ENCODE data around the gene KRT73. TPM values are rescaled to one million over a fixed set of nuclear protein-coding genes. Genes with fewer than 3 reads are reported as not detected.

KRT73 gene
- polyA plus RNA-seq, 1 experiment, result not detected

DNA sequence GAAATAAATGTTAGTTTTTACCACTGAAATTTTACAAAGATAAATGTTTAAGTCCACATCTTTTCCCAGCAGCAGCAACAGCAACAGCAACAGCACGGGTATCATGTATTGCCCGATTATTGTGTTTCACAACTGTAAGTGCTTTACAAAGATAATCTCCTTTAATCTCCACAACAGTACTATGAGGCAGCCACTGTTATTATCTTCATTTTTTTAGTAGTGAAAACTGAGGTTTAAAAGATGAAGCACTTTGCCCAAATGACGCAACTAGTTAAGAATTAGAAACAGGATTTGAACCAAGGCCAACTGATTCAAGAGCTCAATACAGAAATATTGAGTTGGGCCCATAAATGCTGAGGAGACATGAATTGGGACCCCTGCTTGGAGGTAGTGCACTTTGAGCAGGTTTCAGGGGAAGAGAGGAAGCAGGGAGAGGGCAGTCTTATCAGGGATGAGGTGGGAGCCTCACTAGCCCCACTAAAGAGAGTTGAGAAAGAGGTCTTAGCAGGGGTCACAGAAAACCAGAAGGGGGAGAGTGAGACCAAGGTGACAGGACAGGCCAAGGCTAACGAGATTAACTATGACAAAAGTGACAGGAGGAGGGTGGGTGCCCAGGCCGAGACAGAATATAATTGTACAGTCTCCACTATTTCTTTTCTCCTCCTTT lies 18.4 kb upstream of the KRT73 start:
- TF ChIP-seq, protein P1, sequence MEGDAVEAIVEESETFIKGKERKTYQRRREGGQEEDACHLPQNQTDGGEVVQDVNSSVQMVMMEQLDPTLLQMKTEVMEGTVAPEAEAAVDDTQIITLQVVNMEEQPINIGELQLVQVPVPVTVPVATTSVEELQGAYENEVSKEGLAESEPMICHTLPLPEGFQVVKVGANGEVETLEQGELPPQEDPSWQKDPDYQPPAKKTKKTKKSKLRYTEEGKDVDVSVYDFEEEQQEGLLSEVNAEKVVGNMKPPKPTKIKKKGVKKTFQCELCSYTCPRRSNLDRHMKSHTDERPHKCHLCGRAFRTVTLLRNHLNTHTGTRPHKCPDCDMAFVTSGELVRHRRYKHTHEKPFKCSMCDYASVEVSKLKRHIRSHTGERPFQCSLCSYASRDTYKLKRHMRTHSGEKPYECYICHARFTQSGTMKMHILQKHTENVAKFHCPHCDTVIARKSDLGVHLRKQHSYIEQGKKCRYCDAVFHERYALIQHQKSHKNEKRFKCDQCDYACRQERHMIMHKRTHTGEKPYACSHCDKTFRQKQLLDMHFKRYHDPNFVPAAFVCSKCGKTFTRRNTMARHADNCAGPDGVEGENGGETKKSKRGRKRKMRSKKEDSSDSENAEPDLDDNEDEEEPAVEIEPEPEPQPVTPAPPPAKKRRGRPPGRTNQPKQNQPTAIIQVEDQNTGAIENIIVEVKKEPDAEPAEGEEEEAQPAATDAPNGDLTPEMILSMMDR (IDR thresholded peaks at IDR 0.05; ENCODE audit: low read depth, low read length), result no peak
- ChIA-PET POLR2A (no interaction called here), CTCF (no interaction called here)
- H3K9me3 ChIP-seq (ENCODE audit: control insufficient read depth, insufficient read depth, low read length), result no peaks in the 10 kb centered on the region
- H3K27ac ChIP-seq (ENCODE audit: low read depth, low read length), result peak overlapping the region; percentile 21
- H3K4me3 ChIP-seq (ENCODE audit: low read depth, low read length), result no peak overlapping the region
- peaks cover 7% of the 10 kb centered on the region for H3K27me3 ChIP-seq (ENCODE audit: control insufficient read depth, insufficient read depth, low read length)
- no peak for DNase-seq (ENCODE audit: low read depth, low spot score)

DNA sequence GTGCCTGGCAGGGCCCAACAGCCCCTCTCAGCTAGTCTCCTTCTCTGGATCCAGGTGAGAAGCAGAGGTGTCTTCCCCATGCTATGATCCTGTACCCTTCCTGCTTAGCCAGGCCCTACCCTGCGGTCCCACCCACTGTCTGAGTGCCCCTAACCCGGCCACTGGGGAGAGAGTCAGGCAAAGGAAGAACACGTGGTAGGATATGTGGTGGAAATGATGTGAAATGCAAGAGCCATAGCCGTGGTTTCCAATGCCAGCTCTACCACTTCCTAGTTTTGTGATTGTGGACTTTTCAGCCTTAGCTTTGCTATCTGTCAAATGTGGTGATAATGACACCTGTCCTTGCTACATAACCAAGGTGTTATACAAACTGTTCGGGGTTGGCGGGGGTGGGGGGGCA lies 17.8 kb upstream of the KRT73 start:
- TF ChIP-seq, protein P1 (IDR thresholded peaks at IDR 0.05; ENCODE audit: low read depth, low read length), result no peak
- no peaks in the 10 kb centered on the region for H3K9me3 ChIP-seq (ENCODE audit: control insufficient read depth, insufficient read depth, low read length)
- no peak overlapping the region for H3K4me3 ChIP-seq (ENCODE audit: low read depth, low read length)
- DNase-seq (ENCODE audit: low read depth, low spot score), result no peak
- ChIA-PET CTCF (no interaction called here), POLR2A (no interaction called here)
- no peak overlapping the region for H3K27ac ChIP-seq (ENCODE audit: low read depth, low read length)
- H3K27me3 ChIP-seq (ENCODE audit: control insufficient read depth, insufficient read depth, low read length), result peaks cover 2% of the 10 kb centered on the region

DNA sequence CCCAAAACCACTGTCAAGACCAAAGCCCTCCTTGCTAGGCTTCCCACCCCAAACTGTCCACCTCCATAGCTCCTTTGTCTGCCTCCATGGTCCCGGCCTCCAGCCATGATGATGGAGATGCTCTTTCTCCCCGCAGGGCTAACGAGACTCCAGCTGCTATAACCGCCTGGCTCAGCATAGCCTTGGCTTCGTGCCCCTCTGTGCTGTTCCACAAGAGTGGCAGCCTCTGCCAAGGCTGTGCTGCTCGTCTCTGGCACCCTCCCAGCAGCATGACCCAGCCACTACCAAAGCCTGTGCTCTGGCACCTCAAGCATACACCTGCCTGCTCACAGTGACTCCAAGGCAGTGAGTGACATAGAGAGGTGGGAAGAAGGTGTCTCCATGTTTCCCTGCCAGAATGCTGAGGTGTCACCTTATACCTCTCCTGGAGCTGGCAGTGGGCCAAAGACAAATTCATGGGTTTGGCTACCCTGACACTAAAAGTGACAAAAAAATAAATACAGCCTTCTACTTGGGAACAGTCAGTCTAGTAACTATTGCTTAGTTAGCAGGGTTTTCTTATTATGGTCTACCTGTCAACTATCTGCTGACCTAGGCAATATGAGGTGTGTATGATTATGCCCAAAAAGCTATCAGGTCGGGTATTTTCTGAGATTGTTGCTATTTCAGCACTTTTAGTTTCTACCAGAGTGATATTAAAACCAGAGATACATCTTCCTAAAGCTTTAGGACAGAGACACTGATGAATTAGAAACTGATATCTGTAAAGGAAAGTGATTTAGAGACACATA lies 16.1 kb upstream of the KRT73 start:
- POLR2A ChIA-PET, result no interaction called here
- Histone ChIP-seq H3K27me3 (ENCODE audit: control insufficient read depth, insufficient read depth, low read length) (peaks cover 7% of the 10 kb centered on the region), H3K4me3 (ENCODE audit: low read depth, low read length) (no peak overlapping the region), H3K9me3 (ENCODE audit: control insufficient read depth, insufficient read depth, low read length) (no peaks in the 10 kb centered on the region), H3K27ac (ENCODE audit: low read depth, low read length) (no peak overlapping the region)
- TF ChIP-seq, protein P1 (IDR thresholded peaks at IDR 0.05; ENCODE audit: low read depth, low read length), result no peak
- no peak for DNase-seq (ENCODE audit: low read depth, low spot score)
- CTCF ChIA-PET, result no interaction called here

DNA sequence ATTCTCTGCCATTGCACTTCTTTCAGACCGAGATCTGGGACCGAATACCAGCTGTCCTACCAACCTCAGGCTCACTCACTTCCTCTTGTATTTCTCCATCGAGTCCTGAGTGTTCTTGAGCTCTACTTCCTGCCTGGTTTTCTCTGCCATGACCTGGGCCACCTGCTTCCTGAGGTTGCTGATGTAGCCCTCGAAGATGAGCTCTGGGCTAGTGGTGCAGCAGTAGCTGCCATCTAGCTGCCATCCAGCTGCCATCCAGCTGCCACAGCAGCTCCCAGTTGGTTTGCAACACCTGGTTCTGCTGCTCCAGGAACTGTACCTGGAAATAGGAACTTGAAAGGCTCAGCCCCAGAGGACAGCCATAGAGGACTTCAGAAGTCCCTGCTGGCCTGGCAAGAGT lies 15.0 kb upstream of the KRT73 start:
- CTCF ChIA-PET, result no interaction called here
- TF ChIP-seq, protein P1 (IDR thresholded peaks at IDR 0.05; ENCODE audit: low read depth, low read length), result no peak
- Histone ChIP-seq H3K9me3 (ENCODE audit: control insufficient read depth, insufficient read depth, low read length) (no peaks in the 10 kb centered on the region), H3K27ac (ENCODE audit: low read depth, low read length) (no peak overlapping the region), H3K4me3 (ENCODE audit: low read depth, low read length) (no peak overlapping the region), H3K27me3 (ENCODE audit: control insufficient read depth, insufficient read depth, low read length) (peaks cover 7% of the 10 kb centered on the region)
- POLR2A ChIA-PET, result no interaction called here
- DNase-seq (ENCODE audit: low read depth, low spot score), result no peak

DNA sequence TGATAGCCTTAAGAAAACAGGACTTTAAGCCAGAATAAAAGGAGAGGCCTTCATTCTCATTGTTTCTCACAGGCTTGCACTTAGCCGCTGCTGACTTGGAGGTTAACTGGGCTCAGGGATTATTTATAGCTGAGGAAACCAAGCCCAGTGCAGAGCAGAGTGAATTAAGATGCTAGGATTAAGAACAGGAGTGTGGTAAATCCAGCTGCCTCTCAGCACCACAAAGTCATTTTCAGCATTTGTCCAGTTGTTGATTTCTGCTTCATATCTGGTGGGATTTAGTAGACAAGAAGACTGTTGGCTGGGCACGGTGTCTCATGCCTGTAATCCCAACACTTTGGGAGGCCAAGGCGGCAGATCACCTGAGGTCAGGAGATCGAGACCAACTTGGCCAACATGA lies 14.3 kb upstream of the KRT73 start:
- no peak overlapping the region for H3K27ac ChIP-seq (ENCODE audit: low read depth, low read length)
- ChIA-PET CTCF (no interaction called here), POLR2A (no interaction called here)
- peaks cover 7% of the 10 kb centered on the region for H3K27me3 ChIP-seq (ENCODE audit: control insufficient read depth, insufficient read depth, low read length)
- TF ChIP-seq, protein P1 (IDR thresholded peaks at IDR 0.05; ENCODE audit: low read depth, low read length), result no peak
- H3K9me3 ChIP-seq (ENCODE audit: control insufficient read depth, insufficient read depth, low read length), result no peaks in the 10 kb centered on the region
- H3K4me3 ChIP-seq (ENCODE audit: low read depth, low read length), result no peak overlapping the region
- no peak for DNase-seq (ENCODE audit: low read depth, low spot score)
